ENCODE measurements around the gene TRIM33. TPM values are rescaled to one million over a fixed set of nuclear protein-coding genes. Genes with fewer than 3 reads are reported as not detected.

The TRIM33 gene
- polyA plus RNA-seq, 1 of the 3 experiments (the other 2 are of a cell fraction) = 6.3 TPM

DNA sequence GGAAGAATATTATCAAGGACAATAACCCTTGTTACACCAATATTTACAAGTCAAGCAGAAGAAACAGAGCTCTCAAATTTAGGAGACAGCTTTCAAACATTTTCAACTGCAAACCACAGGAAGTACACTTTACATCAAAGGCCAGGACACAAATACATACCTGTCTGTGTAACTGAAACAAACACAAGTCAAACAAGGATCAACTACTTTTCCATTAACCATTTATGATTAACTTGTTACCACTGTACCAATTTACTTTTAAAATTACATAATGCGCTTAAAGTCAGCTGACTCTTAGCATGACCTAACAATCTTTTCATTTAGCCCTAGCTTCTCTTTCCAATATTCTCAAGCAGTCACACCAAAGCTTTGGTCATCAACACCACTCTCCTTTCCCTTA is 43.5 kb downstream of the TRIM33 start:
- WGBS (ENCODE audit: low lambda C conversion rate) = 100% methylated on average over 1 of the region's 1 CpG
- H3F3A ChIP-seq (replicated peaks; ENCODE audit: insufficient read depth) = peaks cover 6% of the 10 kb centered on the region
- H3K4me3 ChIP-seq (ENCODE audit: low read depth in 2 of 2, low read length in 1 of 2) = no peak overlapping the region
- H3K9me2 ChIP-seq = no peaks in the 10 kb centered on the region
- no peaks in the 10 kb centered on the region for H3K27me3 ChIP-seq (ENCODE audit: insufficient read depth)
- H3K4me1 ChIP-seq (ENCODE audit: control insufficient read depth in 1 of 2, insufficient read depth in 2 of 2, low read depth in 1 of 2, low read length in 1 of 2) = peaks cover 0 to 4% of the 10 kb centered on the region in 2 experiments; a peak in 2 of 4 replicates
- no peak overlapping the region for H3K27ac ChIP-seq (ENCODE audit: low read depth in 2 of 2, low read length in 1 of 2)
- no peak for DNase-seq
- CTCF ChIA-PET = interaction anchor here (0.9 to 1.2 kb wide), 2 partner anchors 40 to 121 kb away, joined by 3 read pairs; no protein-coding TSS in a partner anchor
- peaks cover 87% of the 10 kb centered on the region for H3K79me2 ChIP-seq (ENCODE audit: insufficient read depth)
- H2AFZ ChIP-seq (ENCODE audit: low read depth) = no peak overlapping the region
- no peaks in the 10 kb centered on the region for H3K9me3 ChIP-seq
- H3K36me3 ChIP-seq (replicated peaks in 1 of 2; ENCODE audit: control insufficient read depth in 1 of 2, insufficient read depth in 2 of 2, low read length in 1 of 2) = peaks cover 5% of the 10 kb centered on the region in 2 experiments
- no peak for TF ChIP-seq NFIC (IDR thresholded peaks at IDR 0.05; ENCODE audit: borderline replicate concordance)
- no peak for TF ChIP-seq FOXJ3 (CRISPR knock-in tag; IDR thresholded peaks at IDR 0.05)
- TF ChIP-seq FOSL2 (IDR thresholded peaks at IDR 0.05; ENCODE audit: borderline replicate concordance, low read depth) = no peak
- TF ChIP-seq IRF3 (IDR thresholded peaks at IDR 0.05; ENCODE audit: low read depth, low read length) = no peak
- TF ChIP-seq TCF12 (IDR thresholded peaks at IDR 0.05) = no peak
- no peak for TF ChIP-seq RAD21 (IDR thresholded peaks at IDR 0.05; ENCODE audit: low read length)
- TF ChIP-seq POLR2AphosphoS5 (IDR thresholded peaks at IDR 0.05; ENCODE audit: low read depth, low read length) = no peak
- no peak for TF ChIP-seq ELF1 (IDR thresholded peaks at IDR 0.05)
- no peak for TF ChIP-seq SMC3 (IDR thresholded peaks at IDR 0.05; ENCODE audit: low read depth, low read length)
- no peak for TF ChIP-seq FOXM1 (IDR thresholded peaks at IDR 0.05; ENCODE audit: low read depth)
- no peak for TF ChIP-seq RXRA (IDR thresholded peaks at IDR 0.05; ENCODE audit: borderline replicate concordance, low read depth)
- TF ChIP-seq TEAD4 (IDR thresholded peaks at IDR 0.05; ENCODE audit: borderline replicate concordance, insufficient read depth) = no peak
- TF ChIP-seq YY1 (IDR thresholded peaks at IDR 0.05; ENCODE audit: low read depth) = no peak
- TF ChIP-seq, protein P1, sequence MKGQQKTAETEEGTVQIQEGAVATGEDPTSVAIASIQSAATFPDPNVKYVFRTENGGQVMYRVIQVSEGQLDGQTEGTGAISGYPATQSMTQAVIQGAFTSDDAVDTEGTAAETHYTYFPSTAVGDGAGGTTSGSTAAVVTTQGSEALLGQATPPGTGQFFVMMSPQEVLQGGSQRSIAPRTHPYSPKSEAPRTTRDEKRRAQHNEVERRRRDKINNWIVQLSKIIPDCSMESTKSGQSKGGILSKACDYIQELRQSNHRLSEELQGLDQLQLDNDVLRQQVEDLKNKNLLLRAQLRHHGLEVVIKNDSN (IDR thresholded peaks at IDR 0.05; ENCODE audit: borderline replicate concordance, low read depth) = no peak
- TF ChIP-seq, protein P2, sequence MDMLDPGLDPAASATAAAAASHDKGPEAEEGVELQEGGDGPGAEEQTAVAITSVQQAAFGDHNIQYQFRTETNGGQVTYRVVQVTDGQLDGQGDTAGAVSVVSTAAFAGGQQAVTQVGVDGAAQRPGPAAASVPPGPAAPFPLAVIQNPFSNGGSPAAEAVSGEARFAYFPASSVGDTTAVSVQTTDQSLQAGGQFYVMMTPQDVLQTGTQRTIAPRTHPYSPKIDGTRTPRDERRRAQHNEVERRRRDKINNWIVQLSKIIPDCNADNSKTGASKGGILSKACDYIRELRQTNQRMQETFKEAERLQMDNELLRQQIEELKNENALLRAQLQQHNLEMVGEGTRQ (IDR thresholded peaks at IDR 0.05; ENCODE audit: borderline replicate concordance, low read depth, low read length) = no peak
- TF ChIP-seq MXI1 (IDR thresholded peaks at IDR 0.05; ENCODE audit: low read depth, low read length) = no peak
- no peak for TF ChIP-seq JUND (IDR thresholded peaks at IDR 0.05)
- TF ChIP-seq, protein P3, sequence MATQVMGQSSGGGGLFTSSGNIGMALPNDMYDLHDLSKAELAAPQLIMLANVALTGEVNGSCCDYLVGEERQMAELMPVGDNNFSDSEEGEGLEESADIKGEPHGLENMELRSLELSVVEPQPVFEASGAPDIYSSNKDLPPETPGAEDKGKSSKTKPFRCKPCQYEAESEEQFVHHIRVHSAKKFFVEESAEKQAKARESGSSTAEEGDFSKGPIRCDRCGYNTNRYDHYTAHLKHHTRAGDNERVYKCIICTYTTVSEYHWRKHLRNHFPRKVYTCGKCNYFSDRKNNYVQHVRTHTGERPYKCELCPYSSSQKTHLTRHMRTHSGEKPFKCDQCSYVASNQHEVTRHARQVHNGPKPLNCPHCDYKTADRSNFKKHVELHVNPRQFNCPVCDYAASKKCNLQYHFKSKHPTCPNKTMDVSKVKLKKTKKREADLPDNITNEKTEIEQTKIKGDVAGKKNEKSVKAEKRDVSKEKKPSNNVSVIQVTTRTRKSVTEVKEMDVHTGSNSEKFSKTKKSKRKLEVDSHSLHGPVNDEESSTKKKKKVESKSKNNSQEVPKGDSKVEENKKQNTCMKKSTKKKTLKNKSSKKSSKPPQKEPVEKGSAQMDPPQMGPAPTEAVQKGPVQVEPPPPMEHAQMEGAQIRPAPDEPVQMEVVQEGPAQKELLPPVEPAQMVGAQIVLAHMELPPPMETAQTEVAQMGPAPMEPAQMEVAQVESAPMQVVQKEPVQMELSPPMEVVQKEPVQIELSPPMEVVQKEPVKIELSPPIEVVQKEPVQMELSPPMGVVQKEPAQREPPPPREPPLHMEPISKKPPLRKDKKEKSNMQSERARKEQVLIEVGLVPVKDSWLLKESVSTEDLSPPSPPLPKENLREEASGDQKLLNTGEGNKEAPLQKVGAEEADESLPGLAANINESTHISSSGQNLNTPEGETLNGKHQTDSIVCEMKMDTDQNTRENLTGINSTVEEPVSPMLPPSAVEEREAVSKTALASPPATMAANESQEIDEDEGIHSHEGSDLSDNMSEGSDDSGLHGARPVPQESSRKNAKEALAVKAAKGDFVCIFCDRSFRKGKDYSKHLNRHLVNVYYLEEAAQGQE (IDR thresholded peaks at IDR 0.05; ENCODE audit: low read depth, low read length) = no peak
- no peak for TF ChIP-seq CTCF (IDR thresholded peaks at IDR 0.05)
- H3K9ac ChIP-seq = no peak overlapping the region
- peaks cover 26% of the 10 kb centered on the region for H4K20me1 ChIP-seq (ENCODE audit: insufficient read depth)
- POLR2A ChIA-PET = no interaction called here
- no peak overlapping the region for H3K4me2 ChIP-seq
